ENCODE data around the gene SYT5.

Gene SYT5

DNA sequence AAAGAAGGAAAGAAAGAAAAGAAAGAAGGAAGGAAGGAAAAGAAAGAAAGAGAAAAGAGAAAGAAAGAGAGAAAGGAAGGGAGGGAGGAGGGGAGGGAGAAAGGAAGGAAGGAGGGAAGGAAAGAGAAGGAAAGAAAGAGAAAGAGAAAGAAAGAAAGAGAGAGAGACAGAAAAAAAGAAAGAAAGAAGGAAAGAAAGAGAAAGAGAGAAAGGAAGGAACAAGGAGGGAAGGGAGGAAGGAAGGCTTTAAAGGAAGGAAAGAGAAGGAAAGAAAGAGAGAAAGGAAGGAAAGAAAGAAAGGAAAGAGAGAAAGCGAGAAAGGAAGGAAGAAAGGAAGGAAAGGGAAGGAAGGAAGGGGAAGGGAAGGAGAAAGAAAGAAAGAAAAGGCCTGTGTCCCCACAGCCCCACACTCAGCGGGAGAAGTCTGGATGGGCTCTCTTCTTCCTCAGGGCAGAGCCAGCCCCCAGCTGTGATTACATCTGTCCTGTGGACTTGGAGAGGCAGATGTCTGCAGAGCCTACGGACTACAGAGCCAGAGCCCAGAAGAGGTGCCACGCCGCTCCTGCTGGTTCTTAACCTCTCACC is 19.6 kb upstream of the SYT5 start:
- peaks cover 16% of the 10 kb centered on the region for H3K27me3 ChIP-seq (ENCODE audit: insufficient read depth, low read length)

GRCh38 chr19:55198651-55199050 is 18.6 kb upstream of the SYT5 start:
- Histone ChIP-seq H3K9ac (ENCODE audit: low read depth, low read length) (no peak overlapping the region), H3K27me3 (ENCODE audit: insufficient read depth, low read length) (peaks cover 19% of the 10 kb centered on the region), H3K9me3 (ENCODE audit: insufficient read depth, low read depth, low read length) (no peaks in the 10 kb centered on the region), H3K27ac (ENCODE audit: low read length) (no peak overlapping the region), H3K36me3 (ENCODE audit: insufficient read depth, low read depth, low read length) (no peaks in the 10 kb centered on the region), H3K4me1 (ENCODE audit: insufficient read depth, low read length) (no peaks in the 10 kb centered on the region), H3K4me3 (ENCODE audit: low read length) (no peak overlapping the region)

More for the DNA sequence above, 19.6 kb upstream of the SYT5 start:
- Histone ChIP-seq H3K27ac (ENCODE audit: low read length) (no peak overlapping the region), H3K4me1 (ENCODE audit: insufficient read depth, low read length) (no peaks in the 10 kb centered on the region), H3K4me3 (ENCODE audit: low read length) (no peak overlapping the region), H3K9ac (ENCODE audit: low read depth, low read length) (no peak overlapping the region), H3K9me3 (ENCODE audit: insufficient read depth, low read depth, low read length) (no peaks in the 10 kb centered on the region), H3K36me3 (ENCODE audit: insufficient read depth, low read depth, low read length) (no peaks in the 10 kb centered on the region)

DNA sequence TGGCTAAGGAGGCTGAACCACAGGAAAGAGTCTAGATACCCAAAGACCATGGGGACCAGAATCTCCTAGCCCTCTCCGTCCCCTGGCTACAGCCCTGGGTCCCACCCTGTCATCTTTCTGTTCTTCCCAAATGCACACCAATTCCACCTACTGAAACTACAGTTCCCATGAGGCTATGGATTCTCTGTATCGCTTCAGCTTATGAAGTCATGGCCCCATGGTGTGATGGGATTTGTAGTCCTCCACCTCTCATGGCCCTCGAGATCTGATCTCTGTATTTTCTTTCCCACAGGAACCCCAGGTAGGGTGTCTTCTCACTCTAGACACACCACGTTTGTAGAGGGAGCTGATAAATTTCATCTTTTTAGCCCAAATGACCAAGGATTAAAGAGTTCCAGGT is 17.4 kb upstream of the SYT5 start:
- H3K9ac ChIP-seq (ENCODE audit: low read depth, low read length): no peak overlapping the region
- H3K4me3 ChIP-seq (ENCODE audit: low read length): no peak overlapping the region
- H3K9me3 ChIP-seq (ENCODE audit: insufficient read depth, low read depth, low read length): no peaks in the 10 kb centered on the region
- H3K27me3 ChIP-seq (ENCODE audit: insufficient read depth, low read length): peaks cover 19% of the 10 kb centered on the region
- H3K36me3 ChIP-seq (ENCODE audit: insufficient read depth, low read depth, low read length): no peaks in the 10 kb centered on the region
- no peaks in the 10 kb centered on the region for H3K4me1 ChIP-seq (ENCODE audit: insufficient read depth, low read length)
- H3K27ac ChIP-seq (ENCODE audit: low read length): no peak overlapping the region

GRCh38 chr19:55196803-55197202 is 16.7 kb upstream of the SYT5 start:
- H3K4me3 ChIP-seq (ENCODE audit: low read length): no peak overlapping the region
- no peaks in the 10 kb centered on the region for H3K36me3 ChIP-seq (ENCODE audit: insufficient read depth, low read depth, low read length)
- no peak overlapping the region for H3K9ac ChIP-seq (ENCODE audit: low read depth, low read length)

GRCh38 chr19:55193481-55193880 is 13.4 kb upstream of the SYT5 start:
- no peaks in the 10 kb centered on the region for H3K4me1 ChIP-seq (ENCODE audit: insufficient read depth, low read length)
- no peak overlapping the region for H3K27ac ChIP-seq (ENCODE audit: low read length)
- H3K9ac ChIP-seq (ENCODE audit: low read depth, low read length): no peak overlapping the region
- 0 out of 2 replicates have a peak, but pooled peaks cover 10% of the 10 kb centered on the region for H3K27me3 ChIP-seq (ENCODE audit: insufficient read depth, low read length)
- no peaks in the 10 kb centered on the region for H3K9me3 ChIP-seq (ENCODE audit: insufficient read depth, low read depth, low read length)
- H3K36me3 ChIP-seq (ENCODE audit: insufficient read depth, low read depth, low read length): no peaks in the 10 kb centered on the region
- H3K4me3 ChIP-seq (ENCODE audit: low read length): no peak overlapping the region

More at GRCh38 chr19:55196803-55197202, 16.7 kb upstream of the SYT5 start:
- Histone ChIP-seq H3K9me3 (ENCODE audit: insufficient read depth, low read depth, low read length) (no peaks in the 10 kb centered on the region), H3K4me1 (ENCODE audit: insufficient read depth, low read length) (no peaks in the 10 kb centered on the region), H3K27me3 (ENCODE audit: insufficient read depth, low read length) (peaks cover 19% of the 10 kb centered on the region), H3K27ac (ENCODE audit: low read length) (no peak overlapping the region)

DNA sequence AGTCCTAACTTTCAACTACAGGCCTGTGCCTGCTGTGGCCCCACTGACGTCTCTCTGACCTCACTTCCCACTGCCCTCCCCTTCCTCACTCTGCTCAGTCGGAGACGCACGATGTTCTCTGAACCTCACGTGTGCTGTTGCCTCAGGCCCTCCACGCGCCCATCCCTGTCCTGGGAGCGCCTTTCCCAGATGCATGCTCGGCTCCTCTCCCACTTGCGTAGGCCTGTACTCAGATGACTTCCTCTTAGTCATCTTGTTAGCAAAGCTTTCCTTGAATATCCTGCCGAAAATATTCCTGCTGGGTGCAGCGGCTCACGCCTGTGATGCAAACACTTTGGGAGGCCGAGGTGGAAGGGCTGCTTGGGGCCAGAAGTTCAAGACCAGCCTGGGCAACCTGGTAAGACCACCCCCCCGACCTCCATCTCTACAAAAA is 9.3 kb upstream of the SYT5 start:
- Histone ChIP-seq H3K4me3 (ENCODE audit: low read length) (no peak overlapping the region), H3K27ac (ENCODE audit: low read length) (no peak overlapping the region), H3K27me3 (ENCODE audit: insufficient read depth, low read length) (peaks cover 21% of the 10 kb centered on the region), H3K4me1 (ENCODE audit: insufficient read depth, low read length) (no peaks in the 10 kb centered on the region), H3K9ac (ENCODE audit: low read depth, low read length) (no peak overlapping the region), H3K9me3 (ENCODE audit: insufficient read depth, low read depth, low read length) (no peaks in the 10 kb centered on the region), H3K36me3 (ENCODE audit: insufficient read depth, low read depth, low read length) (no peaks in the 10 kb centered on the region)

DNA sequence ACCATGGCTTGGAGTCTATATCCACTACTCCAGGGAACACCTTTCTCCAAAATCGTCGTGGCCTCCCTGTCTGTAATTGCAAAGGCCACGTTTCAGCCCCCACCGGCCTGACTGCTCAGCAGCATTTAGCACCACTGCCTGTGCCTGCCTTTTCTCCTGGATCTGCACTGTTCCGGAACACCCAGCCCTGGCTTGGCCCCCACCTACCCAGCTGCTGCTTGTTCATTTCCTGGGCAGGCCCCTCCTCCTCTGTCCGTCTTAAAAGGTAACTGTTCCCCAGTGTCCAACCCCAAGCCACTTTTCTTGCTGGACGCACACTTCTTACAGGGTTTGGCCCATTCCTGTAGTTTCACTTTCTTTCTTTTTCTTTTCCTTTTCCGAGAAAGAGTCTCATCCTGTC is 8.5 kb upstream of the SYT5 start:
- H3K9me3 ChIP-seq (ENCODE audit: insufficient read depth, low read depth, low read length): no peaks in the 10 kb centered on the region
- H3K27me3 ChIP-seq (ENCODE audit: insufficient read depth, low read length): peaks cover 18% of the 10 kb centered on the region
- no peaks in the 10 kb centered on the region for H3K36me3 ChIP-seq (ENCODE audit: insufficient read depth, low read depth, low read length)
- no peak overlapping the region for H3K9ac ChIP-seq (ENCODE audit: low read depth, low read length)
- no peak overlapping the region for H3K27ac ChIP-seq (ENCODE audit: low read length)
- no peak overlapping the region for H3K4me3 ChIP-seq (ENCODE audit: low read length)
- H3K4me1 ChIP-seq (ENCODE audit: insufficient read depth, low read length): no peaks in the 10 kb centered on the region

- no peaks in the 10 kb centered on the region for H3K36me3 ChIP-seq (ENCODE audit: insufficient read depth, low read depth, low read length)
- no peak overlapping the region for H3K4me3 ChIP-seq (ENCODE audit: low read length)
- H3K9ac ChIP-seq (ENCODE audit: low read depth, low read length): no peak overlapping the region
- peaks cover 28% of the 10 kb centered on the region for H3K27me3 ChIP-seq (ENCODE audit: insufficient read depth, low read length)
- no peaks in the 10 kb centered on the region for H3K4me1 ChIP-seq (ENCODE audit: insufficient read depth, low read length)
- H3K27ac ChIP-seq (ENCODE audit: low read length): no peak overlapping the region
- no peaks in the 10 kb centered on the region for H3K9me3 ChIP-seq (ENCODE audit: insufficient read depth, low read depth, low read length)
Measured at GRCh38 chr19:55186080-55186479, 6.0 kb upstream of the SYT5 start.

DNA sequence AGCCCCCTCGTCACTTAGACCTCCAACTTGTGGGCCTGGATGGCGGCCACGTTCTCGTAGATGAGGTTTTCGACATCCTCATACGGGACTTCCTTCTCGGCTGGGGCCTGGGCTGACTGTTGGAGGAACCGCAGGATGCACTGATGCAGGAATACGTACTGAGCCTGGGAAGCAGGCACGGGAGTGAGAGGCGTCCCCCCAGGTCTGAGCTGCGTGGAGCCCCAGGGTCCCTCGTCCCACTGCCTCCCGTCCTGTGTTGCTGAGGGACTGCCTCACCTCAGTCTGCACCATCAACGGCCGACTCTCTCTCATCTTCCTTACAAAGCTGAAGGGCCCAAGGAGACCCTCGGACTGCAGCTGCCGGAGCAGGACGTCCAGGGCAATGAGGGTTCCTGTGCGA is 1.7 kb upstream of the SYT5 start:
- H3K27me3 ChIP-seq (ENCODE audit: insufficient read depth, low read length): peaks cover 64% of the 10 kb centered on the region
- H3K4me1 ChIP-seq (ENCODE audit: insufficient read depth, low read length): no peaks in the 10 kb centered on the region
- no peaks in the 10 kb centered on the region for H3K9me3 ChIP-seq (ENCODE audit: insufficient read depth, low read depth, low read length)

GRCh38 chr19:55178781-55179599 is 1.1 kb downstream of the SYT5 start:
- no peak overlapping the region for H3K27ac ChIP-seq (ENCODE audit: low read length)
- H3K27me3 ChIP-seq (ENCODE audit: insufficient read depth, low read length): peaks cover 79% of the 10 kb centered on the region
- no peaks in the 10 kb centered on the region for H3K9me3 ChIP-seq (ENCODE audit: insufficient read depth, low read depth, low read length)
- H3K9ac ChIP-seq (ENCODE audit: low read depth, low read length): no peak overlapping the region; the same call in 1 of the 2 replicates
- H3K4me1 ChIP-seq (ENCODE audit: insufficient read depth, low read length): peaks cover 4% of the 10 kb centered on the region; the same call in 1 of the 2 replicates
- no peaks in the 10 kb centered on the region for H3K36me3 ChIP-seq (ENCODE audit: insufficient read depth, low read depth, low read length)
- H3K4me3 ChIP-seq (ENCODE audit: low read length): peak overlapping the region; percentile 83

More for the DNA sequence above, 1.7 kb upstream of the SYT5 start:
- Histone ChIP-seq H3K36me3 (ENCODE audit: insufficient read depth, low read depth, low read length) (no peaks in the 10 kb centered on the region), H3K27ac (ENCODE audit: low read length) (no peak overlapping the region), H3K4me3 (ENCODE audit: low read length) (no peak overlapping the region), H3K9ac (ENCODE audit: low read depth, low read length) (no peak overlapping the region)

- Histone ChIP-seq H3K27me3 (ENCODE audit: insufficient read depth, low read length) (peaks cover 91% of the 10 kb centered on the region), H3K4me1 (ENCODE audit: insufficient read depth, low read length) (peaks cover 7% of the 10 kb centered on the region), H3K4me3 (ENCODE audit: low read length) (no peak overlapping the region), H3K9me3 (ENCODE audit: insufficient read depth, low read depth, low read length) (no peaks in the 10 kb centered on the region), H3K36me3 (ENCODE audit: insufficient read depth, low read depth, low read length) (no peaks in the 10 kb centered on the region), H3K27ac (ENCODE audit: low read length) (no peak overlapping the region), H3K9ac (ENCODE audit: low read depth, low read length) (no peak overlapping the region)
Measured at GRCh38 chr19:55176076-55176475, 4.0 kb downstream of the SYT5 start.

All from iPS-20b (cell line).